ENCODE data around the gene PPTC7. TPM values are rescaled to one million over a fixed set of nuclear protein-coding genes. Genes with fewer than 3 reads are reported as not detected.

The PPTC7 gene
- polyA plus RNA-seq, 1 donor from 2014 or later: 7.2 TPM

DNA sequence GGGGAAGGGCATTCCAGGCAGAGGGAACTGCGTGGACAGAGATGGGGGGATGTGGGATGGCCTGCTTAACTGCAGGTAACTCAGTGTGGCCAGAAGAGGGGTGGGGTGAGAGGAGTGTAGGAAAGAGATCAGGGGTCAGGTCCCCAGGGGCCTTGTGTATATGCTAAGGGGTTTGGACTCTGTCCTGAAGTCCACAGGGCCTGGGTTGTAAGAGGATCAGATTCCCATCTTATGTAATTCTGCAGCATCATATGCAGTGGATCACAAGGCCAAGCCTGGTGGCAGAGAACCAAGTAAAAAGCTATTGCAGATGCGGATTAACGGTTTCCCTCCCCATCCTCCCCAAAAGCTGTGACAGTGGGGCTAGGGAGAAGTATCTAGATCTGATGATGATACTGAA lies 39.5 kb upstream of the PPTC7 start:
- Histone ChIP-seq H3F3A (ENCODE audit: insufficient read depth, low read length, poor library complexity, severe bottlenecking) (no peaks in the 10 kb centered on the region), H3K27ac (ENCODE audit: low read length) (no peak overlapping the region), H3K9me3 (ENCODE audit: low read length) (no peaks in the 10 kb centered on the region), H3K36me3 (ENCODE audit: insufficient read depth, low read length) (no peaks in the 10 kb centered on the region), H3K4me2 (ENCODE audit: low read length) (no peak overlapping the region), H3K4me3 (ENCODE audit: low read length) (no peak overlapping the region), H2AFZ (ENCODE audit: low read depth, low read length) (no peak overlapping the region), H3K9me2 (ENCODE audit: insufficient read depth, low read length) (no peaks in the 10 kb centered on the region), H3K9ac (ENCODE audit: low read length) (no peak overlapping the region), H4K20me1 (ENCODE audit: insufficient read depth) (no peaks in the 10 kb centered on the region), H3K79me2 (replicated peaks; ENCODE audit: insufficient read depth, low read length) (no peaks in the 10 kb centered on the region), H3K27me3 (ENCODE audit: insufficient read depth, low read depth, low read length) (no peaks in the 10 kb centered on the region)
- TF ChIP-seq EP300 (conservative IDR thresholded peaks at IDR 0.05; ENCODE audit: poor library complexity, severe bottlenecking) (no peak), POLR2AphosphoS5 (IDR thresholded peaks at IDR 0.05) (no peak), RAD21 (conservative IDR thresholded peaks at IDR 0.05) (no peak), MXI1 (conservative IDR thresholded peaks at IDR 0.05; ENCODE audit: poor library complexity, severe bottlenecking) (no peak), SMC3 (conservative IDR thresholded peaks at IDR 0.05; ENCODE audit: poor library complexity) (no peak), EZH2 (IDR thresholded peaks at IDR 0.05; ENCODE audit: borderline replicate concordance, insufficient read depth, low read length, poor library complexity, severe bottlenecking) (no peak), TAF1 (IDR thresholded peaks at IDR 0.05; ENCODE audit: low read depth) (no peak)
- TF ChIP-seq, protein P1, sequence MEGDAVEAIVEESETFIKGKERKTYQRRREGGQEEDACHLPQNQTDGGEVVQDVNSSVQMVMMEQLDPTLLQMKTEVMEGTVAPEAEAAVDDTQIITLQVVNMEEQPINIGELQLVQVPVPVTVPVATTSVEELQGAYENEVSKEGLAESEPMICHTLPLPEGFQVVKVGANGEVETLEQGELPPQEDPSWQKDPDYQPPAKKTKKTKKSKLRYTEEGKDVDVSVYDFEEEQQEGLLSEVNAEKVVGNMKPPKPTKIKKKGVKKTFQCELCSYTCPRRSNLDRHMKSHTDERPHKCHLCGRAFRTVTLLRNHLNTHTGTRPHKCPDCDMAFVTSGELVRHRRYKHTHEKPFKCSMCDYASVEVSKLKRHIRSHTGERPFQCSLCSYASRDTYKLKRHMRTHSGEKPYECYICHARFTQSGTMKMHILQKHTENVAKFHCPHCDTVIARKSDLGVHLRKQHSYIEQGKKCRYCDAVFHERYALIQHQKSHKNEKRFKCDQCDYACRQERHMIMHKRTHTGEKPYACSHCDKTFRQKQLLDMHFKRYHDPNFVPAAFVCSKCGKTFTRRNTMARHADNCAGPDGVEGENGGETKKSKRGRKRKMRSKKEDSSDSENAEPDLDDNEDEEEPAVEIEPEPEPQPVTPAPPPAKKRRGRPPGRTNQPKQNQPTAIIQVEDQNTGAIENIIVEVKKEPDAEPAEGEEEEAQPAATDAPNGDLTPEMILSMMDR (IDR thresholded peaks at IDR 0.05; ENCODE audit: poor library complexity, severe bottlenecking): no peak
- TF ChIP-seq, protein P2, sequence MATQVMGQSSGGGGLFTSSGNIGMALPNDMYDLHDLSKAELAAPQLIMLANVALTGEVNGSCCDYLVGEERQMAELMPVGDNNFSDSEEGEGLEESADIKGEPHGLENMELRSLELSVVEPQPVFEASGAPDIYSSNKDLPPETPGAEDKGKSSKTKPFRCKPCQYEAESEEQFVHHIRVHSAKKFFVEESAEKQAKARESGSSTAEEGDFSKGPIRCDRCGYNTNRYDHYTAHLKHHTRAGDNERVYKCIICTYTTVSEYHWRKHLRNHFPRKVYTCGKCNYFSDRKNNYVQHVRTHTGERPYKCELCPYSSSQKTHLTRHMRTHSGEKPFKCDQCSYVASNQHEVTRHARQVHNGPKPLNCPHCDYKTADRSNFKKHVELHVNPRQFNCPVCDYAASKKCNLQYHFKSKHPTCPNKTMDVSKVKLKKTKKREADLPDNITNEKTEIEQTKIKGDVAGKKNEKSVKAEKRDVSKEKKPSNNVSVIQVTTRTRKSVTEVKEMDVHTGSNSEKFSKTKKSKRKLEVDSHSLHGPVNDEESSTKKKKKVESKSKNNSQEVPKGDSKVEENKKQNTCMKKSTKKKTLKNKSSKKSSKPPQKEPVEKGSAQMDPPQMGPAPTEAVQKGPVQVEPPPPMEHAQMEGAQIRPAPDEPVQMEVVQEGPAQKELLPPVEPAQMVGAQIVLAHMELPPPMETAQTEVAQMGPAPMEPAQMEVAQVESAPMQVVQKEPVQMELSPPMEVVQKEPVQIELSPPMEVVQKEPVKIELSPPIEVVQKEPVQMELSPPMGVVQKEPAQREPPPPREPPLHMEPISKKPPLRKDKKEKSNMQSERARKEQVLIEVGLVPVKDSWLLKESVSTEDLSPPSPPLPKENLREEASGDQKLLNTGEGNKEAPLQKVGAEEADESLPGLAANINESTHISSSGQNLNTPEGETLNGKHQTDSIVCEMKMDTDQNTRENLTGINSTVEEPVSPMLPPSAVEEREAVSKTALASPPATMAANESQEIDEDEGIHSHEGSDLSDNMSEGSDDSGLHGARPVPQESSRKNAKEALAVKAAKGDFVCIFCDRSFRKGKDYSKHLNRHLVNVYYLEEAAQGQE (IDR thresholded peaks at IDR 0.05; ENCODE audit: borderline replicate concordance): no peak

DNA sequence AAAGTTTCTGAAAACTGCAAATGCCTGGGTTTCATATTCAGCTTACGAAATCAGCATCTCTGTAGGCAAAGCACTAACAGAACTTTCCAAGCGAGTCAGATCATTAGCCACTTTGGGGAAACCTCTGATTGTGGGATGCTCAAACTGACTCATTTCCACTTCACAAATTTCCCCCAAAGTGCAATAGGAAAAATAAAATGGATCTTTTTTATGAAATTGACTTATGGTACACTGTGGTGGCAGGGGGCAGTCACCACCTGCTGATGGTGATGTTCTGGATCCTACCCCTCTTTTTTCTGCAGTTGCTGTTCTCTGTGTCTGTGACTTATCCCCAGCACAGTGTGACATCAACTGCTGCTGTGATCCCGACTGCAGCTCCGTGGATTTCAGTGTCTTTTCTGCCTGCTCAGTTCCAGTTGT lies 36.4 kb upstream of the PPTC7 start:
- TF ChIP-seq EP300 (conservative IDR thresholded peaks at IDR 0.05; ENCODE audit: poor library complexity, severe bottlenecking): no peak
- TF ChIP-seq, protein P2 (IDR thresholded peaks at IDR 0.05; ENCODE audit: borderline replicate concordance): no peak
- no peak for TF ChIP-seq EZH2 (IDR thresholded peaks at IDR 0.05; ENCODE audit: borderline replicate concordance, insufficient read depth, low read length, poor library complexity, severe bottlenecking)
- TF ChIP-seq, protein P1 (IDR thresholded peaks at IDR 0.05; ENCODE audit: poor library complexity, severe bottlenecking): no peak
- TF ChIP-seq POLR2AphosphoS5 (IDR thresholded peaks at IDR 0.05): no peak
- TF ChIP-seq MXI1 (conservative IDR thresholded peaks at IDR 0.05; ENCODE audit: poor library complexity, severe bottlenecking): no peak
- TF ChIP-seq SMC3 (conservative IDR thresholded peaks at IDR 0.05; ENCODE audit: poor library complexity): no peak
- TF ChIP-seq TAF1 (IDR thresholded peaks at IDR 0.05; ENCODE audit: low read depth): no peak
- no peak for TF ChIP-seq RAD21 (conservative IDR thresholded peaks at IDR 0.05)
- Histone ChIP-seq H4K20me1 (ENCODE audit: insufficient read depth) (no peaks in the 10 kb centered on the region), H3K27ac (ENCODE audit: low read length) (no peak overlapping the region), H2AFZ (ENCODE audit: low read depth, low read length) (no peak overlapping the region), H3K4me2 (ENCODE audit: low read length) (no peak overlapping the region), H3K79me2 (replicated peaks; ENCODE audit: insufficient read depth, low read length) (peaks cover 3% of the 10 kb centered on the region), H3K9me2 (ENCODE audit: insufficient read depth, low read length) (no peaks in the 10 kb centered on the region), H3K36me3 (ENCODE audit: insufficient read depth, low read length) (no peaks in the 10 kb centered on the region), H3K27me3 (ENCODE audit: insufficient read depth, low read depth, low read length) (no peaks in the 10 kb centered on the region), H3F3A (ENCODE audit: insufficient read depth, low read length, poor library complexity, severe bottlenecking) (no peaks in the 10 kb centered on the region), H3K9me3 (ENCODE audit: low read length) (no peaks in the 10 kb centered on the region), H3K4me3 (ENCODE audit: low read length) (no peak overlapping the region), H3K9ac (ENCODE audit: low read length) (no peak overlapping the region)
